ENCODE results near the gene AOAH.

Gene AOAH

GRCh38 chr7:36690514-36691187 is 33.6 kb downstream of the AOAH start:
- DNase-seq = no peak

DNA sequence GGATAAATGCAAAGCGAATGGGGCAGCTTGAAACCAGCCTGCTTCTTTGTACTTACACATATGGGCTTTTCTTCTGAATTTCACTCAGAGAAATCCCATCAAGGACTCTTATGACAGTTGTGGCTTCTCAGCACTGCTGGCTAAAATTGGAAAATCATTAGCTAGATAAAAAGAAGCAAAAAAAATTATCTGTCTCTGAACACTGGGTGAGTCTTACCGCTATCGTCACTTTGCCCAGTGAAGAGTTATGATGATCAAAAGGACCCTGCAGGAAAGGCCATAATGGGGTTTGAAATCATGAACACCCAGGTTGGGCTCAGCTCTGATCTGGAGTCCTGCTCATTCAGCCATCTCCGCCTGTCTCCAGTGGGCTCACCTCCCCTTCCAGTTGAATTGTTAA is 34.3 kb downstream of the AOAH start:
- no peak for DNase-seq

GRCh38 chr7:36686499-36686898 is 37.8 kb downstream of the AOAH start:
- DNase-seq = no peak

DNA sequence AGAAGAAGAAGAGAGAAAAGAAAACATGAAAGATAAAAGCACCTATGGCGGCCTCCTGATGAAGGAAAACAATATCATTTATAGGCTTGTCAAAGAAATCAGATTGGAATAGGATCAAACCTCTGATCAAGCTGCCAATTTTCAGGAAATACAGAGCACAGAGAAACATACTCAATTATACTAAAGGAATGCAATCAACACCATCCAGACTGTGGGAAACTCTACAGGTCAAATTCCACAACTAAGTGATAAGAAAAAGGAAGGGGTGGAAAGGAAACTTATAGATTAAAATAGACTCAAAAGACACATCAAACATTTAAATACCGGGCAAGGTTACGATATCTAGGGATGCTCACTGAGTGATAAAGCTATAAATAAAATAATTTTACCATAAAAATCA is 39.3 kb downstream of the AOAH start:
- DNase-seq = no peak

- no peak for DNase-seq
Measured at GRCh38 chr7:36683695-36684357, 40.5 kb downstream of the AOAH start.

DNA sequence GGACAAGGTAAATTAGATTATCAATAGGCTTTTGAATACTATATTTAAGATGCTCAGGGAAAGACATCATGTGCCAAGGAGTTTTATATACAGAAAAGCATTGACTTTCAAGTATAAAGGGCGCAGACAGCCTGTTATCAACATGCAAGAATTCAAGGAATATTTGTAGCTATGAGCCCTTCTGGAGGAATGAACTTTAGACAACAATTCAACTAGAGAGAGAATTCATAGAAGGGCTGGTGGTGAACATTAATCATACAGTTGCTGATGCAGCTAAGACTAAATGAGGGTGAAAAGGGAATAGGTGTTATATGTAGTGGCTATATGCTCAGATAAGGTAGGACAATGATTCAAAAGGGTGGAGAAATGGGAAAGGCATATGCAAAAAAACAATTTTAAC is 41.2 kb downstream of the AOAH start:
- DNase-seq = no peak

DNA sequence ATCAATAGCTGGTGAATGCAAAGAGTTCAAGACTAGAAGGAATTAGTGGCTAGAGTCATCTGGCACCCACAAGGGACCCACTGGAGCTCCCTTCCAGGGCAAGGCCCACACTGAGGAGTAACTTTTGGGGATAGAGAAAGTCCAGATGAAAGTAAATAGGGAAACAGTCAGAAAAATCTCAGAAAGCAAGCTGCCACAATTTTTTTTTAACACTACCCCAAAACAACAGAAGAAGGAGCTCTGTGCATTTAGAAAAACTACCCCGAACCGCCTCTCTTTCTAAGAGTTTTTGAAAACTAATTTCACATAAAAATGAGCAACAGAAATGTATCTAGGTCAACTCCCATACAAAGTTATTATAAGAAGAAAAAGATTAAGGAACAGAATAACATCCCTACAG is 42.2 kb downstream of the AOAH start:
- DNase-seq = no peak

DNA sequence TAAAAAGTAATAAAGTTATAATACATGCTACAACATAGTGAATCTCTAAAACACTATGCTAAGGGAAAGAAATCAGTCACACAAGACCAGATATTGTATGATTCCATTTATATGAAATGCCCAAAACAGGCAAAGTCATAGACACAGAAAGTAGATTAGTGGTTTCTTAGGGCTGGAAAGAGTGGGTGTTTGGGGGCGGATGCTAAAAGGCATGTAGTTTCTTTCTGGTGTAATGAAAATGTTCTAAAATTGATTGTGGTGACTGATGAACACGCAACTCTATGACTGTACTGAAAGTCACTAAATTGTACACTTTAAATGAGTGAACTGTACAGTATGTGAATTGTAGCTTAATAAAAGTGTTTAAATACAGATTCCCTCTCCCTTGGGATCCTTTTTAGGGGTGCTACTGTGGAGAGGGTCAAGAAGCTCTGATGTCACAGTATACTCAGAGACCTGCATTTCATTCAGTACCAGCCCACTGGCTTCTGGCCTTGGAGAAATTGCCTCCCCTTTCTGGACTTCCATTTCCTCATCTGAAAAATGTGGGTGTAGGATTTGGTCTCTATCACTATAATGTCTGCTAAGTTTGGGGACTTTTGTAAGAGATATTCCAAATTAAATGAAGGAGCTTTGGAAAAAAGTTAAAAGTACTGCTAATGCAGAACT is 46.4 kb downstream of the AOAH start:
- no peak for DNase-seq

- no peak for DNase-seq
Measured at GRCh38 chr7:36673703-36674102, 50.6 kb downstream of the AOAH start.

DNA sequence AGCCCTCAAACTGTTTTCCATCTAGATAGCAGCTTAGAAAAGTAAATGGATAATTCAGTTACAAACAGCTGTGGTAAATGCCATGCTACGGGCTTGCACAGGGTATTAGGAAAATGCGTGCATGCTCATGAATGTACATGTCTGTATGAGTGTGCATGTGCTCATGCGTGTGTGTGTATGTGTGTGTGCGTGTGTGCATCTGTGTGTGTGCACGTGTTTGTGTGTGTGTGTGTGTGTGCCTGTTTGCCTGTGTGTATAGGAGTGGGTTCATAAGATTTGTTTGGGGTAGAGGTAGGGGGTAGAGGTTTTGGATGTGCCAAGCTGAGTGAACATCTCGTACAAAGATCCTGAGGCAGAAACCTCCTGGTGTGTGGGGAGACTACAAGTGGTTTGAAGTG is 52.9 kb downstream of the AOAH start:
- DNase-seq = no peak

GRCh38 chr7:36670585-36671431 is 53.5 kb downstream of the AOAH start:
- DNase-seq = peak; percentile 47

GRCh38 chr7:36668750-36669149 is 55.5 kb downstream of the AOAH start:
- DNase-seq = no peak

GRCh38 chr7:36668080-36668479 is 56.2 kb downstream of the AOAH start:
- no peak for DNase-seq

DNA sequence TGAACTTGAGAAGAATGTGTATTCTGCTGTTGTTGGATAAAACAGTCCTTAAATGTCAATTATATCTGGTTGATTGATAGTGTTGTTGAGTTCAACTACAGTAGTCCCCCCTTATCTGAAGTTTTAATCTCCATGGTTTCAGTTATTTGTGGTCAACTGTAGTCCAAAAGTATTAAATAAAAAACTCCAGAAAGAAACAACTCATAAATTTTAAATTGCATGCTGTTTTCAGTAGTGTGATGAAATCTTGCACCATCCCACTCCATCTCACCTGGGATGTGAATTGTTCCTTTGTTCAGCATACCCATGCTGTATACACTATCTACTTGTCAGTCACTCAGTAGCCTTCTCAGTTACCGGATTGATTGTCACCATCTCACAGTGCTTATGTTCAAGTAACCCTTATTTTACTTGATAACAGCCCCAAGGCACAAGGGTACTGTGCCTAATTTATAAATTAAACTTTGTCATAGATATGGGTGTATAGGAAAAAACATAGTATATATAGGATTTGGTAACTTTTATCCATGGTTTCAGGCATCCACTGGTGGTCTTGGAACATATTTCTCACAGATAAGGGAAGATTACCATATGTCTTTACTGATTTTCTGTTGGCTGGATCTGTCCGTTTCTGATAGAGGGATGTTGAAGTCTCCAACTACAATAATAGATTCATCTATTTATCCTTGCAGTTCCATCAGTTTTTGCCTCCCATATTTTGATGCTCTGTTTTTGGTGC is 57.1 kb downstream of the AOAH start:
- DNase-seq = no peak

DNA sequence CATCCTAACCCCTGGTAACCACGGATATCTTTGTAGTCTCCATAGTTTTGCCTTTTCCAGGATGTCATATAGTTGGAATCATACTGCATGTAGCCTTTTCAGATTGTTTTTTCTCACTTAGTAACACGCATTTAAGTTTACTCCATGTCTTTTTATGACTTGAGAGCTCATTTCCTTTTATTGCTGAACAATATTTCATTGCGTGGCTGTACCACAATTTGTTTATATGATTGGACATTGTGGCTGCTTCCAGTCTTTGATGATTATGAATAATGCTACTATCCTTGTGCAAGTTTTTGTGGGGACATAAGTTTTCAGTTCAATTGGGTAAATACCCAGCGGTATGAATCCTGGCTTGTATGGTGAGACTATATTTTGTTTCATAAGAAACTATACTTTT is 60.8 kb downstream of the AOAH start:
- no peak for DNase-seq

DNA sequence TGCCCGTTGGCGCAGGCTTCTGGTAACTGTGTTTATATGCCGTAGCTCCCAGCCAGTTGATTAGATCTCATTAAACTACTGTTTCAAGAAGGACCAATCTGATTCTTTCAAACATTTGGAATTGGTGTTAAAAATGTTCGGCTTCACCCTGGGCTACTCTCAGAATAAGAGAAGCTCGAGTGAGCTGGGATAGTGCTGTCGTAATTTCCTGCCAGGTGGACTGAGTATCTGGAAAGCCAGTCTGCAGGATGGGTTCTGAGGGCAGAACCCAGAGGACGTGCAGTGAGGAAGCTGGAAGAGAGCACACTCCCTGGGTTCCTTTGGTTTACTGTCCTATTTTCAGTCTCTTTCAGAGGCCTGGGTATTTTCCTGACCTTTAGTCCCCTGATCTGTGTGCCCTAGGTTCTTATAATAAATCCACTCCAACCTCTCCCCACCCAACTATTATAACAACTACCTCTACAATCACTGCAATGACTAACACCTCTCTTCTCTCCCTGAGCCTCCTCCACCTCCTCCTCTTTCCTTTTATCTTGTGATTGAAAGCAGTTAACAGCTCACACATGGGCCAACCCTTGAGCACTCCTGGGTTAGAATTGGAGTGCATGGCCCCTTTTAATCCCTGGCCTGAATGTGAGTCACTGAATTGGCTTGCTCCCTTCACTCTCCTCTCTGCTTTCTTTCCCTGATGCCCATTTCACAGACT is 63.0 kb downstream of the AOAH start:
- no peak for DNase-seq

- no peak for DNase-seq
Measured at GRCh38 chr7:36659638-36660341, 64.5 kb downstream of the AOAH start.

- peak; percentile 31 for DNase-seq
Measured at GRCh38 chr7:36659172-36659516, 65.2 kb downstream of the AOAH start.

GRCh38 chr7:36658335-36659171 is 65.7 kb downstream of the AOAH start:
- DNase-seq = no peak

- DNase-seq = no peak
Measured at GRCh38 chr7:36657036-36657660, 67.1 kb downstream of the AOAH start.

All from COR-L47 (cell line).